ENCODE measurements around the gene TWIST2.

Gene TWIST2

GRCh38 chr2:238897911-238898311 is 50.0 kb downstream of the TWIST2 start:
- no peak for TF ChIP-seq SIN3A (IDR thresholded peaks at IDR 0.05; ENCODE audit: borderline replicate concordance, insufficient read depth, low read length)
- TF ChIP-seq TAF1 (IDR thresholded peaks at IDR 0.05; ENCODE audit: borderline replicate concordance, insufficient read depth, low read length): no peak
- TF ChIP-seq FOXP2 (optimal IDR thresholded peaks at IDR 0.05; ENCODE audit: borderline replicate concordance, extremely low read depth, extremely low read length, insufficient read depth): no peak
- TF ChIP-seq, protein P1, sequence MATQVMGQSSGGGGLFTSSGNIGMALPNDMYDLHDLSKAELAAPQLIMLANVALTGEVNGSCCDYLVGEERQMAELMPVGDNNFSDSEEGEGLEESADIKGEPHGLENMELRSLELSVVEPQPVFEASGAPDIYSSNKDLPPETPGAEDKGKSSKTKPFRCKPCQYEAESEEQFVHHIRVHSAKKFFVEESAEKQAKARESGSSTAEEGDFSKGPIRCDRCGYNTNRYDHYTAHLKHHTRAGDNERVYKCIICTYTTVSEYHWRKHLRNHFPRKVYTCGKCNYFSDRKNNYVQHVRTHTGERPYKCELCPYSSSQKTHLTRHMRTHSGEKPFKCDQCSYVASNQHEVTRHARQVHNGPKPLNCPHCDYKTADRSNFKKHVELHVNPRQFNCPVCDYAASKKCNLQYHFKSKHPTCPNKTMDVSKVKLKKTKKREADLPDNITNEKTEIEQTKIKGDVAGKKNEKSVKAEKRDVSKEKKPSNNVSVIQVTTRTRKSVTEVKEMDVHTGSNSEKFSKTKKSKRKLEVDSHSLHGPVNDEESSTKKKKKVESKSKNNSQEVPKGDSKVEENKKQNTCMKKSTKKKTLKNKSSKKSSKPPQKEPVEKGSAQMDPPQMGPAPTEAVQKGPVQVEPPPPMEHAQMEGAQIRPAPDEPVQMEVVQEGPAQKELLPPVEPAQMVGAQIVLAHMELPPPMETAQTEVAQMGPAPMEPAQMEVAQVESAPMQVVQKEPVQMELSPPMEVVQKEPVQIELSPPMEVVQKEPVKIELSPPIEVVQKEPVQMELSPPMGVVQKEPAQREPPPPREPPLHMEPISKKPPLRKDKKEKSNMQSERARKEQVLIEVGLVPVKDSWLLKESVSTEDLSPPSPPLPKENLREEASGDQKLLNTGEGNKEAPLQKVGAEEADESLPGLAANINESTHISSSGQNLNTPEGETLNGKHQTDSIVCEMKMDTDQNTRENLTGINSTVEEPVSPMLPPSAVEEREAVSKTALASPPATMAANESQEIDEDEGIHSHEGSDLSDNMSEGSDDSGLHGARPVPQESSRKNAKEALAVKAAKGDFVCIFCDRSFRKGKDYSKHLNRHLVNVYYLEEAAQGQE (IDR thresholded peaks at IDR 0.05; ENCODE audit: insufficient read depth in 1 of 2, low read depth in 2 of 2, low read length in 2 of 2): no peak
- no peak for TF ChIP-seq POLR2AphosphoS5 (IDR thresholded peaks at IDR 0.05; ENCODE audit: low read depth, low read length)

DNA sequence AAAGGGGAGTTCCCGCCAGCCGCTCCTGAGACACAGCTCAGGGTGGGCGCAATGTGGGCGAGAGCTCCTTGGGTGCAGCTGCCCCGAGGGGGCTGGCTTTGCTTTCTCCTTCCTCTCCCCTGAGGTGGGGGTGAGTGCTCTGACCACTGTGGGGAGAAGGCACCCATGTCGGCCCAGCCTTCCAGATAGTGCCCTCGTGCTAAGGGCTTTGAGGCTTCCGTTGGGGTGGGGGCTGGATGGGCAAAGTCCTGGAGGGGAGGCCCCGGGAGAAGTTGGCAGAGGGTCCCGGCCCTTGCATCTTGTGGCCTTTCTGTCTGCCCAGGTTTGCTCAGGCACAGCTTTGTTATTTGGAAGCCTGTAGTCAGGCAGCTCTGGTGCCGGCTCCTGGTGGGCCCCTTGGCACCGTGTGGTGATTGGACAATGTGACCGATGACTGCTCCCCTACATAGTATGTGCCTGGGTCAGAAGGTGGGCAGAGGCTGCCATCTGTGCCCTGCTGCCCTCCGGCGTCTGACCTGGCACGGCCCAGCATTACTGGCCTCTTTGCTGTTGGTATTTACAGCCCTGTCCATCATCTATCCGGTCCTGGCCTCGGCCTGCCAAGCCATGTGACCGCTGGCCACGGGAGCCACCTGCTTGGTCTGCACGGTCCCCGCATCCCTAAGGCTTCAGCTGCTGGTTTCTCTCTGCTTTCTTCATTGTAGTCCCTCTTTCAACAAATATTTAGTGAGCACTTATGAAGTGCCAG is 50.8 kb downstream of the TWIST2 start:
- TF ChIP-seq, protein P1 (IDR thresholded peaks at IDR 0.05; ENCODE audit: insufficient read depth in 1 of 2, low read depth in 2 of 2, low read length in 2 of 2): no peak
- TF ChIP-seq TAF1 (IDR thresholded peaks at IDR 0.05; ENCODE audit: borderline replicate concordance, insufficient read depth, low read length) (no peak), FOXP2 (optimal IDR thresholded peaks at IDR 0.05; ENCODE audit: borderline replicate concordance, extremely low read depth, extremely low read length, insufficient read depth) (no peak), SIN3A (IDR thresholded peaks at IDR 0.05; ENCODE audit: borderline replicate concordance, insufficient read depth, low read length) (no peak), POLR2AphosphoS5 (IDR thresholded peaks at IDR 0.05; ENCODE audit: low read depth, low read length) (no peak)

- TF ChIP-seq, protein P1 (IDR thresholded peaks at IDR 0.05; ENCODE audit: insufficient read depth in 1 of 2, low read depth in 2 of 2, low read length in 2 of 2): no peak
- no peak for TF ChIP-seq SIN3A (IDR thresholded peaks at IDR 0.05; ENCODE audit: borderline replicate concordance, insufficient read depth, low read length)
- no peak for TF ChIP-seq FOXP2 (optimal IDR thresholded peaks at IDR 0.05; ENCODE audit: borderline replicate concordance, extremely low read depth, extremely low read length, insufficient read depth)
- TF ChIP-seq TAF1 (IDR thresholded peaks at IDR 0.05; ENCODE audit: borderline replicate concordance, insufficient read depth, low read length): no peak
- TF ChIP-seq POLR2AphosphoS5 (IDR thresholded peaks at IDR 0.05; ENCODE audit: low read depth, low read length): no peak
Measured at GRCh38 chr2:238899386-238899785, 51.5 kb downstream of the TWIST2 start.

DNA sequence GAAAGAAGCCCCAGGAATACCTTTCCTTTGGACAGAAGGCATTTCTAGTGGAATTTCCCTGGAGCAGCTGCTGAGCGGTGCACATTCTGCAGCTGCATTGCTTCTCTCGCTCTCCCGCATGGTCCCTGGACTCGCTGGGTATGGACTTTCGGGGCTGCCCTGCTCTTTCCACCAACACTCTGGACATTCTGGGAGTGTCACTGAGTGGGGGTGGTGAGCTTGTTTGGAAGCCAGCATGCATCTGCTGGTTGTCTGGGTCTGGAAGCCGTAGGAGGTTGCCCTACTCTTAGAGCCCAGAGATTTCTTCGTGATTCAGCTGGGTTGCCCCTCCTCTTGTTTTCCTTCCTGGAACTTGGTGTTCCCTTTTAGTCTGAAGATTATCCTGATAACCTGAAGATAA is 52.6 kb downstream of the TWIST2 start:
- TF ChIP-seq SIN3A (IDR thresholded peaks at IDR 0.05; ENCODE audit: borderline replicate concordance, insufficient read depth, low read length) (no peak), TAF1 (IDR thresholded peaks at IDR 0.05; ENCODE audit: borderline replicate concordance, insufficient read depth, low read length) (no peak), POLR2AphosphoS5 (IDR thresholded peaks at IDR 0.05; ENCODE audit: low read depth, low read length) (no peak), FOXP2 (optimal IDR thresholded peaks at IDR 0.05; ENCODE audit: borderline replicate concordance, extremely low read depth, extremely low read length, insufficient read depth) (no peak)
- TF ChIP-seq, protein P1 (IDR thresholded peaks at IDR 0.05; ENCODE audit: insufficient read depth in 1 of 2, low read depth in 2 of 2, low read length in 2 of 2): no peak
